SK-N-SH (cell line): Measurements from ENCODE around the gene GEN1.

ENCODE experiments used
- EP300 ChIP-seq, 2 experiments: IDR thresholded peaks; 2 replicates each; pipeline versions ENCODE4 v1.4.0 to v1.6.1; 2012; ENCODE audit warnings: borderline replicate concordance in 1 of 2, low read depth in 1 of 2, low read length in 1 of 2
- POLR2AphosphoS5 ChIP-seq: IDR thresholded peaks from 2 replicates; pipeline ENCODE4 v1.6.1; 2012; ENCODE audit warnings: low read depth, low read length
- RFX5 ChIP-seq: IDR thresholded peaks from 2 replicates; pipeline ENCODE4 v1.6.1; 2012; ENCODE audit warnings: mild to moderate bottlenecking, improper control_type of control experiment, low read length
- SMC3 ChIP-seq: IDR thresholded peaks from 2 replicates; pipeline ENCODE4 v1.6.1; 2012; ENCODE audit warnings: low read depth, low read length, improper control_type of control experiment
- TF ChIP-seq, protein P1 (sequence below): fragments of 200-600 bp; sonication (generic); IDR thresholded peaks from 2 replicates; pipeline ENCODE4 v1.6.1; 2017; ENCODE audit warnings: antibody characterized with exemption, mild to moderate bottlenecking, moderate library complexity

DNA sequence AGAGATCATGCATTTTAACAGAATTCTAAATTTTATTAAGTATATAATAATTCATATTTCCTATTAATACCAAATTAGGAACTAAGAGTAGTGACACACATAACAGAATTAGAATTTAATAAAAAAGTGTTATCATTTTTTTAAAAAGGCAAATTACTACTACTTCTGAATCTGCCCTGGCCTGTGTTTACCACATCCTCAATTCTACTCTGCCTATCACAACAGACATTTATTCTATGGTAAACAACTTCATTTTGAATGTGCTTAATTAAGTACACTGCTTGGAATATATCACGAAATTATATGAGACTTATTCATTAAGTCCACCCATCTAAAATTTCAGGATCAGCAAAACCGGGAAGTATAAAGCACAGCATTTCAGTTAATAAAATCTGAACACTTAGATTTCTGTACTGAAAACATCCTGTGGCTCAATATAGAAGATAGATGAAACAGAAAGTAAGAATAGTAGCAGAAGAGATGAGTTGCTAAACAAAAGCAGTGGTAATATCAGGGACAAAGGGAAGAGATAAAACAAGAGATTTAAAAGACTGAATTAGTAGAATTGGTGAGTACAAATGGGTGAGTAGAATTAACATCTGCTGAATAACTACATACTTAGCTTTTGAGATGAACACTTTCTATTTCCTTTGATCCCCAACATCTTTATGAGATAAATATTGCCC, 4.0 kb upstream of the GEN1 start:
- TF ChIP-seq, protein P1, sequence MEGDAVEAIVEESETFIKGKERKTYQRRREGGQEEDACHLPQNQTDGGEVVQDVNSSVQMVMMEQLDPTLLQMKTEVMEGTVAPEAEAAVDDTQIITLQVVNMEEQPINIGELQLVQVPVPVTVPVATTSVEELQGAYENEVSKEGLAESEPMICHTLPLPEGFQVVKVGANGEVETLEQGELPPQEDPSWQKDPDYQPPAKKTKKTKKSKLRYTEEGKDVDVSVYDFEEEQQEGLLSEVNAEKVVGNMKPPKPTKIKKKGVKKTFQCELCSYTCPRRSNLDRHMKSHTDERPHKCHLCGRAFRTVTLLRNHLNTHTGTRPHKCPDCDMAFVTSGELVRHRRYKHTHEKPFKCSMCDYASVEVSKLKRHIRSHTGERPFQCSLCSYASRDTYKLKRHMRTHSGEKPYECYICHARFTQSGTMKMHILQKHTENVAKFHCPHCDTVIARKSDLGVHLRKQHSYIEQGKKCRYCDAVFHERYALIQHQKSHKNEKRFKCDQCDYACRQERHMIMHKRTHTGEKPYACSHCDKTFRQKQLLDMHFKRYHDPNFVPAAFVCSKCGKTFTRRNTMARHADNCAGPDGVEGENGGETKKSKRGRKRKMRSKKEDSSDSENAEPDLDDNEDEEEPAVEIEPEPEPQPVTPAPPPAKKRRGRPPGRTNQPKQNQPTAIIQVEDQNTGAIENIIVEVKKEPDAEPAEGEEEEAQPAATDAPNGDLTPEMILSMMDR = no peak
- TF ChIP-seq RFX5 (no peak), SMC3 (no peak), EP300 (IDR thresholded peaks at IDR 0.05; ENCODE audit: borderline replicate concordance in 1 of 2, low read depth in 1 of 2, low read length in 1 of 2) (no peak), POLR2AphosphoS5 (no peak)
